OCI-LY1 (cell line): ENCODE results near the gene PTPN21.

Experiments used
- H2AFZ ChIP-seq: fragments of 200-600 bp; sonication (generic), shearing (Covaris generic); 2 replicates; pipeline ENCODE4 v1.6.0; 2014; ENCODE audit warnings: antibody characterized with exemption, mild to moderate bottlenecking, low read length
- H3F3A ChIP-seq: fragments of 200-600 bp; sonication (generic), shearing (Covaris generic); 2 replicates; pipeline ENCODE4 v1.6.0; 2014; ENCODE audit warnings: mild to moderate bottlenecking, antibody characterized with exemption, low read length, moderate library complexity; ENCODE audit not compliant: insufficient read depth
- H3K27ac ChIP-seq: fragments of 200-600 bp; sonication (generic); 2 replicates; pipeline ENCODE4 v1.5.1; 2014; ENCODE audit warnings: low read length, mixed run types, mild to moderate bottlenecking, low read depth; ENCODE audit not compliant: poor library complexity, severe bottlenecking
- H3K27me3 ChIP-seq: fragments of 200-600 bp; sonication (generic); 2 replicates; pipeline ENCODE4 v1.6.0; 2014; ENCODE audit warnings: antibody characterized with exemption, mild to moderate bottlenecking, low read length, moderate library complexity; ENCODE audit not compliant: insufficient read depth
- H3K36me3 ChIP-seq: fragments of 200-600 bp; sonication (generic); 2 replicates; pipeline ENCODE4 v1.6.1; 2014; ENCODE audit warnings: mild to moderate bottlenecking, antibody characterized with exemption, low read length, moderate library complexity, mixed read lengths; ENCODE audit not compliant: insufficient read depth
- H3K4me1 ChIP-seq: fragments of 200-600 bp; sonication (generic); 2 replicates; pipeline ENCODE4 v1.5.1; 2014; ENCODE audit warnings: mild to moderate bottlenecking, low read length, moderate library complexity; ENCODE audit not compliant: insufficient read depth, severe bottlenecking
- H3K4me2 ChIP-seq: fragments of 200-600 bp; sonication (generic), shearing (Covaris generic); 2 replicates; pipeline ENCODE4 v1.6.1; 2014; ENCODE audit warnings: low read length
- H3K4me3 ChIP-seq: fragments of 200-600 bp; sonication (generic); 2 replicates; pipeline ENCODE4 v1.5.1; 2014; ENCODE audit warnings: low read length, low read depth, mild to moderate bottlenecking, mixed read lengths; ENCODE audit not compliant: poor library complexity, severe bottlenecking
- H3K79me2 ChIP-seq: fragments of 200-600 bp; shearing (Covaris generic); 2 replicates; pipeline ENCODE4 v1.6.1; 2016; ENCODE audit warnings: mixed run types, low read length, mixed read lengths; ENCODE audit not compliant: insufficient read depth
- H3K9ac ChIP-seq: fragments of 200-600 bp; sonication (generic), shearing (Covaris generic); 2 replicates; pipeline ENCODE4 v1.6.1; 2014; ENCODE audit warnings: mild to moderate bottlenecking, low read length, mixed read lengths
- H3K9me2 ChIP-seq: fragments of 200-600 bp; sonication (generic), shearing (Covaris generic); 2 replicates; pipeline ENCODE4 v1.6.1; 2014; ENCODE audit warnings: low read depth, mild to moderate bottlenecking, low read length, mixed read lengths
- H3K9me3 ChIP-seq: fragments of 200-600 bp; shearing (Covaris generic); 2 replicates; pipeline ENCODE4 v1.6.1; 2014; ENCODE audit warnings: low read length, mixed read lengths
- H4K20me1 ChIP-seq: fragments of 200-600 bp; sonication (generic), shearing (Covaris generic); 2 replicates; pipeline ENCODE4 v1.6.0; 2016; ENCODE audit warnings: mild to moderate bottlenecking, low read length; ENCODE audit not compliant: insufficient read depth
- CTCF ChIP-seq: fragments of 200-600 bp; sonication (generic), shearing (Covaris generic); IDR thresholded peaks from 2 replicates; pipeline ENCODE4 v1.5.1; 2017; ENCODE audit warnings: mild to moderate bottlenecking, antibody characterized with exemption, low read length, moderate library complexity, mixed read lengths
- EZH2 ChIP-seq: fragments of 200-600 bp; sonication (generic), shearing (Covaris generic); IDR thresholded peaks from 2 replicates; pipeline ENCODE4 v1.8.0; 2017; ENCODE audit warnings: borderline replicate concordance, mixed run types, mild to moderate bottlenecking, antibody characterized with exemption, low read length, moderate library complexity, mixed read lengths

The PTPN21 gene

GRCh38 chr14:88542857-88543795, 11.7 kb downstream of the PTPN21 start:
- Histone ChIP-seq H3K9me3 (no peaks in the 10 kb centered on the region), H3K4me1 (no peaks in the 10 kb centered on the region), H3F3A (no peaks in the 10 kb centered on the region), H3K27ac (no peak overlapping the region), H3K36me3 (no peaks in the 10 kb centered on the region), H3K4me2 (no peak overlapping the region), H4K20me1 (no peaks in the 10 kb centered on the region), H3K9me2 (no peaks in the 10 kb centered on the region), H3K27me3 (0 out of 2 replicates have a peak, but pooled peaks cover 3% of the 10 kb centered on the region), H3K79me2 (no peaks in the 10 kb centered on the region), H3K9ac (no peak overlapping the region), H2AFZ (no peak overlapping the region), H3K4me3 (no peak overlapping the region)
- TF ChIP-seq CTCF (no peak), EZH2 (no peak)

- H3K27me3 ChIP-seq: no peaks in the 10 kb centered on the region
- no peak overlapping the region for H3K27ac ChIP-seq
- H3K79me2 ChIP-seq: no peaks in the 10 kb centered on the region
- H3K4me2 ChIP-seq: no peak overlapping the region
- no peak overlapping the region for H2AFZ ChIP-seq
- H3K9me2 ChIP-seq: no peaks in the 10 kb centered on the region
- no peaks in the 10 kb centered on the region for H3K36me3 ChIP-seq
- no peak overlapping the region for H3K4me3 ChIP-seq
- H3F3A ChIP-seq: no peaks in the 10 kb centered on the region
- TF ChIP-seq CTCF: no peak
- no peak for TF ChIP-seq EZH2
- no peaks in the 10 kb centered on the region for H3K9me3 ChIP-seq
- no peaks in the 10 kb centered on the region for H3K4me1 ChIP-seq
- H4K20me1 ChIP-seq: no peaks in the 10 kb centered on the region
- H3K9ac ChIP-seq: no peak overlapping the region
Observed at GRCh38 chr14:88541324-88541723, 13.5 kb downstream of the PTPN21 start.

- Histone ChIP-seq H3K4me2 (no peak overlapping the region), H3K4me3 (no peak overlapping the region), H3K9me2 (no peaks in the 10 kb centered on the region), H3K4me1 (no peaks in the 10 kb centered on the region), H3K36me3 (no peaks in the 10 kb centered on the region), H3K79me2 (no peaks in the 10 kb centered on the region), H3K9ac (no peak overlapping the region), H3K27me3 (no peaks in the 10 kb centered on the region), H2AFZ (no peak overlapping the region), H3K27ac (no peak overlapping the region), H3F3A (no peaks in the 10 kb centered on the region), H4K20me1 (no peaks in the 10 kb centered on the region), H3K9me3 (no peaks in the 10 kb centered on the region)
- TF ChIP-seq CTCF (no peak), EZH2 (no peak)
Observed at GRCh38 chr14:88535813-88536212, 19.0 kb downstream of the PTPN21 start.
